ENCODE measurements around the gene NDST4. TPM values are rescaled to one million over a fixed set of nuclear protein-coding genes. Genes with fewer than 3 reads are reported as not detected.

Gene NDST4
- total and polyA plus RNA-seq, 4 donors = not detected

- H3K36me3 ChIP-seq (ENCODE audit: control insufficient read depth in 4 of 4, insufficient read depth in 3 of 4, low read depth in 1 of 4, low read length in 3 of 4) = no peaks in the 10 kb centered on the region
Measured at GRCh38 chr4:115117651-115118050, 4.2 kb upstream of the NDST4 start.

GRCh38 chr4:115110191-115111181 lies 2.9 kb downstream of the NDST4 start:
- Histone ChIP-seq H3K36me3 (ENCODE audit: control insufficient read depth in 4 of 4, insufficient read depth in 3 of 4, low read depth in 1 of 4, low read length in 3 of 4) (no peaks in the 10 kb centered on the region), H3K9ac (ENCODE audit: low read depth in 1 of 2, low read length in 2 of 2) (no peak overlapping the region), H3K27me3 (ENCODE audit: control insufficient read depth in 4 of 4, insufficient read depth in 4 of 4, low read length in 3 of 4) (peaks cover 0 to 7% (median 0%) of the 10 kb centered on the region in 4 donors), H3K4me1 (ENCODE audit: control insufficient read depth in 4 of 4, insufficient read depth in 4 of 4, low read length in 3 of 4) (no peaks in the 10 kb centered on the region), H3K27ac (ENCODE audit: low read depth in 1 of 2, low read length in 2 of 2) (no peak overlapping the region), H3K9me3 (ENCODE audit: control insufficient read depth in 4 of 4, low read length in 3 of 4) (no peaks in the 10 kb centered on the region), H3K4me3 (ENCODE audit: low read depth in 1 of 3, low read length in 3 of 3) (no peak overlapping the region)
- TF ChIP-seq ATF3 (IDR thresholded peaks at IDR 0.05) = no peak
- no peak for TF ChIP-seq JUND (IDR thresholded peaks at IDR 0.05)
- TF ChIP-seq HNF4G (IDR thresholded peaks at IDR 0.05) = no peak
- TF ChIP-seq HNF4A (conservative IDR thresholded peaks at IDR 0.05) = no peak
- TF ChIP-seq FOXA1 (IDR thresholded peaks at IDR 0.05) = no peak
- no peak for TF ChIP-seq TAF1 (conservative IDR thresholded peaks at IDR 0.05)
- TF ChIP-seq EGR1 (IDR thresholded peaks at IDR 0.05; ENCODE audit: low read depth in 2 of 2) = no peak
- no peak for TF ChIP-seq FOXA2 (IDR thresholded peaks at IDR 0.05)
- TF ChIP-seq RAD21 (IDR thresholded peaks at IDR 0.05) = no peak
- no peak for TF ChIP-seq RXRA (IDR thresholded peaks at IDR 0.05)
- no peak for TF ChIP-seq MAX (IDR thresholded peaks at IDR 0.05)
- no peak for TF ChIP-seq REST (IDR thresholded peaks at IDR 0.05)
- TF ChIP-seq GABPA (IDR thresholded peaks at IDR 0.05 in 1 of 2, conservative IDR thresholded peaks at IDR 0.05 in 1 of 2) = no peak
- TF ChIP-seq CTCF (IDR thresholded peaks at IDR 0.05; ENCODE audit: low read depth, low read length, missing input control) = no peak
- DNase-seq (ENCODE audit: low spot score) = no peak
- 78% methylated on average over 4 of the region's 4 CpGs for WGBS

More at GRCh38 chr4:115117651-115118050, 4.2 kb upstream of the NDST4 start:
- DNase-seq (ENCODE audit: low spot score) = no peak
- no peak overlapping the region for H3K27ac ChIP-seq (ENCODE audit: low read depth in 1 of 2, low read length in 2 of 2)
- TF ChIP-seq EGR1 (IDR thresholded peaks at IDR 0.05; ENCODE audit: low read depth in 2 of 2) (no peak), GABPA (IDR thresholded peaks at IDR 0.05 in 1 of 2, conservative IDR thresholded peaks at IDR 0.05 in 1 of 2) (no peak)
- no peaks in the 10 kb centered on the region for H3K9me3 ChIP-seq (ENCODE audit: control insufficient read depth in 4 of 4, low read length in 3 of 4)
- peaks cover 0 to 3% (median 0%) of the 10 kb centered on the region in 4 donors for H3K4me1 ChIP-seq (ENCODE audit: control insufficient read depth in 4 of 4, insufficient read depth in 4 of 4, low read length in 3 of 4)
- H3K9ac ChIP-seq (ENCODE audit: low read depth in 1 of 2, low read length in 2 of 2) = no peak overlapping the region
- WGBS = 90% methylated on average over 3 of the region's 3 CpGs
- peaks cover 0 to 7% (median 0%) of the 10 kb centered on the region in 4 donors for H3K27me3 ChIP-seq (ENCODE audit: control insufficient read depth in 4 of 4, insufficient read depth in 4 of 4, low read length in 3 of 4)
- H3K4me3 ChIP-seq (ENCODE audit: low read depth in 1 of 3, low read length in 3 of 3) = no peak overlapping the region

All from liver (tissue), 9 donors.